GM21576 (cell line): ENCODE measurements around the gene HCAR3.
"Not testable (repeated sequence)": the region's sequence is repeated elsewhere in the genome, so short reads cannot be mapped to it uniquely, and the experiment has no call there.

Experiments used
- ATAC-seq: cut with Tn5 transposase; IDR thresholded peaks from one replicate; pipeline ENCODE4 v1.9.1; 2021; ENCODE audit warnings: mild to moderate bottlenecking, moderate library complexity; ENCODE audit not compliant: unreplicated experiment

HCAR3 gene

GRCh38 chr12:122676015-122676414, 40.6 kb downstream of the HCAR3 start:
- not testable (repeated sequence) for ATAC-seq

DNA sequence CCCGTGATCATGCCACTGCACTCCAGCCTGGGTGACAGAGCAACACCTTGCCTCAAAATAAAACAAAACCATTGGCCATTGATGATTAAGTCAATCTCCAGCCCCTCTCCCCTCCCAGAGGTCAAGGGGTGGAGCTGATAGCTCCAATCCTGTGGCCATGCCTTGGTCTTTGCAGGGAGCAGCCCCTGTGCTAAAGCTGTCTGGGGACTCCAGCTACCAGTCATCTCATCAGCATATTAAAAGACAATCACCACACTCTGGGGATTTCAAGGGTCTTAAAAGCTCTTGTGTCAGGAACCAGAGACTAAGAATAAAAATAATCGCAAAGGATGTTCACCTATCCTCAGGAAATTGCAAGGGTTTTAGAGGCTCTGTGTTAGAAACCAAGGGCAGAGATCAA, 44.1 kb downstream of the HCAR3 start:
- no peak for ATAC-seq

- no peak for ATAC-seq
Measured at GRCh38 chr12:122669397-122670070, 47.1 kb downstream of the HCAR3 start.

DNA sequence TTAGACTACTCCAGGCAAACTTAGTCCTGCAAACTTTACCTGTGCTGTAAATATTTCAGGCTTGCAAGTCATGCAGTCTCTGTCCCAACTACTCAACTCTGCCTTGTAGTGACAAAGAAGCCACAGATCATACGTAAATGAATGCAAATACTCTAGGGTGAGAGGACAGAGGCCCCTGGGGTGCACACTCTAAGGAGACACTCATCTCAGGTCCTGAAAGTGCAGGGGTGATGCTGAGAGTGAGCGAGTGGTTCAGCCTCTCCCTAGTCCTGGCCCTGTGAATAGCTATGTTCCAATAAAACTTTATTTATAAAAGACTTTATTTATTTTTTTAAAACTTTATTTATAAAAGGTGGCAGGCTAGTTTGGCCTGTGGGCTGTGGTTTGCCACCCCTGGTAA, 48.3 kb downstream of the HCAR3 start:
- ATAC-seq, result no peak

DNA sequence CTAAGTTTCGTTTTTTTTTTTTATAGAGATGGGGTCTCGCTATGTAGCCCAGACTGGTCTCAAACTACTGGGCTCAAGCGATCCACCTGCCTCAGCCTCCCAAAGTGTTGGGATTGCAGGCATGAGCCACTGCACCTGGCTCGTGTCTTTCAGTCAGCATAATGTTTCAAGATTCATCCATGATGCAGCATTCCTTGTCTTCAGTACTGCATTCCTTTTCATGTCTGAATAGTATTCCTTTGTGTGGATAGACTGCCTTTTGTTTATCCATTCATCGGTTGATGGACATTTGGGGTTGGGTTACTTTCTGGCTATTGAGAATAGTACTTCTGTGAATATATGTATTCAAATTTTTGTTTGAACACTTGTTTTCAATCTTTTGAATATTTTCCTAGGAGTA, 50.9 kb downstream of the HCAR3 start:
- ATAC-seq, result no peak

DNA sequence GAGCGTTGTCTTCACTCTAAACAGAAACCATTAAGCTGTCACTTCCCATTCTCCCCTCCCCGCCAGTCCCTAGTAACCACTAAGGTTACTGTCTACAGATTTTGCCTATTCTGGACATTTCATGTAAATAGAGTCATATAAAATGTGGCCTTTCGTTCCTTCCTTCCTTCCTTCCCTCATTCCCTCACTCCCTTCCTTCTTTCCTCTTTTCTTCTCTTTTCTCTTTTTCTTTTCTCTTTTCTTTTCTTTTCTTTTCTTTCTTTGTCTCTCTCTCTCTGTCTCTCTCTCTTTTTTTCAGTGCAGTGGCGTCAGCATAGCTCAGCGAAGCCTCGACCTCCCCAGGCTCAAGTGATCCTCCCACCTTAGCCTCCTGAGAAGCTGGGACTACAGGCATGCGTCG, 51.3 kb downstream of the HCAR3 start:
- no peak for ATAC-seq
